Embryonic facial prominence (tissue), 1 donor: Measurements from ENCODE around the gene RNF113B.

Experiments used
- DNase-seq: peaks from one replicate; pipeline ENCODE4 v3.0.0-alpha.2; 2016; ENCODE audit errors: extremely low spot score

RNF113B gene

GRCh38 chr13:98141509-98142379 is 35.3 kb downstream of the RNF113B start:
- DNase-seq: no peak

- no peak for DNase-seq
Observed at GRCh38 chr13:98141091-98141490, 36.0 kb downstream of the RNF113B start.

GRCh38 chr13:98134901-98135300 is 42.2 kb downstream of the RNF113B start:
- DNase-seq: no peak

- DNase-seq: no peak
Observed at GRCh38 chr13:98133946-98134345, 43.1 kb downstream of the RNF113B start.

GRCh38 chr13:98129059-98129746 is 47.9 kb downstream of the RNF113B start:
- DNase-seq: no peak
